H1 (cell line): ENCODE measurements around the gene CDKN2B. TPM values are rescaled to one million over a fixed set of nuclear protein-coding genes. Genes with fewer than 3 reads are reported as not detected.
"Not testable (repeated sequence)": the region's sequence is repeated elsewhere in the genome, so short reads cannot be mapped to it uniquely, and the experiment has no call there.

Experiments
- CTCF ChIA-PET: fragments of 300-600 bp; sonication (Branson Sonifier 250); formaldehyde crosslinking; loops from one replicate; lab custom pipeline; 2021; ENCODE audit not compliant: partially characterized antibody; lab: Charles Lee
- POLR2A ChIA-PET: fragments of 300-600 bp; sonication (Branson Sonifier 250); formaldehyde crosslinking; loops from one replicate; lab custom pipeline; 2021; ENCODE audit warnings: inconsistent platforms; ENCODE audit not compliant: partially characterized antibody; lab: Charles Lee
- DNase-seq, 2 experiments: peaks; one replicate each; pipeline versions ENCODE4 v3.0.0 to v3.0.0-alpha.2; 2010 to 2022; ENCODE audit warnings: low spot score in 2 of 2, low read depth in 1 of 2, mixed read lengths in 1 of 2
- FAIRE-seq: peaks from 2 replicates; lab custom pipeline; 2011; peaks lifted over from hg19 to GRCh38; lab: Jason Lieb, UNC
- H2AFZ ChIP-seq: 2 replicates; pipeline ENCODE4 v1.8.1; 2012; ENCODE audit warnings: low read length, inconsistent platforms
- H2AK5ac ChIP-seq: 2 replicates; pipeline ENCODE4 v1.6.1; 2013; ENCODE audit warnings: low read depth, low read length
- H2BK120ac ChIP-seq: replicated peaks from 2 replicates; pipeline ENCODE3; 2013; ENCODE audit warnings: low read depth, low read length, inconsistent platforms
- H2BK12ac ChIP-seq: 2 replicates; pipeline ENCODE4 v1.6.1; 2013; ENCODE audit warnings: low read depth, low read length
- H2BK15ac ChIP-seq: 2 replicates; pipeline ENCODE4 v1.6.1; 2013; ENCODE audit warnings: low read length
- H2BK20ac ChIP-seq: 2 replicates; pipeline ENCODE4 v1.6.1; 2013; ENCODE audit warnings: low read length
- H2BK5ac ChIP-seq: 2 replicates; pipeline ENCODE4 v1.6.1; 2013; ENCODE audit warnings: low read depth, low read length
- H3K14ac ChIP-seq: 2 replicates; pipeline ENCODE4 v1.6.1; 2013; ENCODE audit warnings: inconsistent platforms; ENCODE audit not compliant: insufficient read length
- H3K18ac ChIP-seq: 2 replicates; pipeline ENCODE4 v1.6.1; 2013; ENCODE audit warnings: low read length; ENCODE audit errors: extremely low read depth
- H3K23ac ChIP-seq: 2 replicates; pipeline ENCODE4 v1.6.1; 2013; ENCODE audit warnings: inconsistent platforms; ENCODE audit not compliant: insufficient read length
- H3K23me2 ChIP-seq: 2 replicates; pipeline ENCODE4 v1.6.1; 2013; ENCODE audit warnings: low read depth, low read length
- H3K27ac ChIP-seq: 2 replicates; pipeline ENCODE4 v1.6.1; 2011; ENCODE audit warnings: low read depth, low read length, inconsistent platforms
- H3K27me3 ChIP-seq, 4 experiments: replicated peaks in 1 of 4; 1 replicate in 1 of 4; 2 replicates in 3 of 4; pipeline versions ENCODE4 v1.6.1 to v1.8.1; 2011 to 2013; ENCODE audit warnings: low read length in 3 of 4, mild to moderate bottlenecking in 3 of 4, inconsistent platforms in 2 of 4, mixed read lengths in 2 of 4, moderate library complexity in 1 of 4; ENCODE audit not compliant: control insufficient read depth in 3 of 4, insufficient read depth in 3 of 4; ENCODE audit errors: extremely low read depth in 1 of 4
- H3K36me3 ChIP-seq, 4 experiments: 2 replicates each; pipeline versions ENCODE4 v1.6.1 to v1.8.1; 2011 to 2013; ENCODE audit warnings: mild to moderate bottlenecking in 4 of 4, low read length in 3 of 4, moderate library complexity in 2 of 4, control low read depth in 1 of 4, inconsistent platforms in 1 of 4; ENCODE audit not compliant: insufficient read depth in 4 of 4, control insufficient read depth in 2 of 4
- H3K4ac ChIP-seq: replicated peaks from 2 replicates; pipeline ENCODE3; 2013; ENCODE audit warnings: low read length, low read depth, mixed read lengths, inconsistent platforms; ENCODE audit not compliant: insufficient read length
- H3K4me1 ChIP-seq, 4 experiments: replicated peaks in 1 of 4; 1 replicate in 1 of 4; 2 replicates in 3 of 4; pipeline versions ENCODE4 v1.6.1 to v1.8.1; 2011 to 2013; ENCODE audit warnings: low read length in 3 of 4, inconsistent platforms in 2 of 4, mixed read lengths in 1 of 4; ENCODE audit not compliant: insufficient read depth in 4 of 4, control insufficient read depth in 3 of 4
- H3K4me2 ChIP-seq, 2 experiments: 2 replicates each; pipeline versions ENCODE4 v1.6.1 to v1.8.1; 2011 to 2013; ENCODE audit warnings: low read depth in 2 of 2, low read length in 2 of 2, control low read depth in 1 of 2, inconsistent platforms in 1 of 2, mild to moderate bottlenecking in 1 of 2; ENCODE audit not compliant: insufficient read depth in 1 of 2
- H3K4me3 ChIP-seq, 4 experiments: fragments of 200-600, 300-600 bp in 1 of 4; sonication (generic), shearing (Covaris generic), sonication (Bioruptor Twin) in 1 of 4; 2 replicates each; pipeline versions ENCODE4 v1.5.1 to v1.8.1; 2011 to 2016; ENCODE audit warnings: low read length in 4 of 4, low read depth in 3 of 4, control low read depth in 2 of 4, inconsistent platforms in 2 of 4, mild to moderate bottlenecking in 2 of 4, mixed read lengths in 1 of 4, moderate library complexity in 1 of 4; ENCODE audit not compliant: insufficient read depth in 2 of 4; ENCODE audit errors: extremely low read depth in 1 of 4
- H3K56ac ChIP-seq: replicated peaks from 2 replicates; pipeline ENCODE3; 2013; ENCODE audit warnings: low read depth, mild to moderate bottlenecking, mixed read lengths, low read length, inconsistent platforms; ENCODE audit not compliant: insufficient read length
- H3K79me1 ChIP-seq: 2 replicates; pipeline ENCODE4 v1.6.1; 2013; ENCODE audit warnings: low read depth, low read length, control low read depth
- H3K79me2 ChIP-seq, 2 experiments: 2 replicates each; pipeline versions ENCODE4 v1.6.1 to v1.8.1; 2012 to 2013; ENCODE audit warnings: low read length in 2 of 2, mild to moderate bottlenecking in 2 of 2, inconsistent platforms in 1 of 2; ENCODE audit not compliant: insufficient read depth in 2 of 2, control insufficient read depth in 1 of 2
- H3K9ac ChIP-seq, 4 experiments: replicated peaks in 1 of 4; 1 replicate in 1 of 4; 2 replicates in 3 of 4; pipeline versions ENCODE4 v1.6.1 to v1.8.1; 2011 to 2013; ENCODE audit warnings: low read depth in 3 of 4, low read length in 3 of 4, control low read depth in 2 of 4, mild to moderate bottlenecking in 2 of 4, moderate library complexity in 2 of 4, inconsistent platforms in 1 of 4; ENCODE audit errors: extremely low read depth in 1 of 4
- H3K9me3 ChIP-seq, 2 experiments: 2 replicates each; pipeline versions ENCODE4 v1.6.1 to v1.8.1; 2012 to 2013; ENCODE audit warnings: mild to moderate bottlenecking in 2 of 2, moderate library complexity in 2 of 2, control low read depth in 1 of 2, inconsistent platforms in 1 of 2, low read depth in 1 of 2, low read length in 1 of 2, mixed read lengths in 1 of 2; ENCODE audit not compliant: insufficient read depth in 2 of 2
- H4K20me1 ChIP-seq, 2 experiments: replicated peaks in 1 of 2; 2 replicates each; pipeline versions ENCODE3 to v1.8.1; 2011 to 2013; ENCODE audit warnings: inconsistent platforms in 2 of 2, low read length in 2 of 2, mild to moderate bottlenecking in 1 of 2; ENCODE audit not compliant: insufficient read depth in 2 of 2, control insufficient read depth in 1 of 2
- H4K5ac ChIP-seq: 2 replicates; pipeline ENCODE4 v1.6.1; 2013; ENCODE audit warnings: low read length, low read depth, mixed read lengths, inconsistent platforms; ENCODE audit not compliant: insufficient read length
- H4K8ac ChIP-seq: 2 replicates; pipeline ENCODE4 v1.8.0; 2013; ENCODE audit warnings: mild to moderate bottlenecking, moderate library complexity, low read length, inconsistent platforms; ENCODE audit not compliant: insufficient read depth; ENCODE audit errors: extremely low read depth
- H4K91ac ChIP-seq: replicated peaks from 2 replicates; pipeline ENCODE3; 2013; ENCODE audit warnings: low read length, mixed read lengths, inconsistent platforms; ENCODE audit not compliant: insufficient read length
- WGBS, 2 experiments: shearing (Covaris generic) in 1 of 2; methylation state at CpG; one replicate each; pipeline versions ENCODE4 v1.1.6 to v1.1.7; 2013 to 2015; ENCODE audit warnings: low lambda C conversion rate in 2 of 2, mixed read lengths in 2 of 2, inconsistent platforms in 1 of 2, low coverage in 1 of 2, missing lambda C conversion rate in 1 of 2; ENCODE audit not compliant: insufficient replicate concordance in 2 of 2, insufficient coverage in 1 of 2, insufficient read length in 1 of 2; ENCODE audit errors: extremely low coverage in 1 of 2, missing lambda C conversion rate in 1 of 2; 5-methylcytosine and 5-hydroxymethylcytosine counted together
- polyA plus RNA-seq, 7 experiments: library from polyadenylated mRNA; depleted of rRNA in 3 of 7; stranded (reverse) in 5 of 7; unstranded in 2 of 7; fragments of >200 nt in 5 of 7; fragments of 200-250 nt in 2 of 7; gene quantifications; 1 replicate in 5 of 7; 2 replicates in 1 of 7; 4 replicates in 1 of 7; pipeline versions ENCODE4 v1.2.1 to v1.2.3, GENCODE V29; 2011 to 2013; ENCODE audit warnings: missing spikeins in 2 of 7, mixed read lengths in 2 of 7
- total RNA-seq: library from RNA; stranded (reverse); fragmentation: NEBNext Ultra II Directional; extraction: Animal tissue kit (Norgen Biotek cat#: 25700); gene quantifications from 2 replicates; pipeline ENCODE4 v1.2.1, GENCODE V29; 2021

Gene CDKN2B
- total and polyA plus RNA-seq, 2 of the 8 experiments (the other 6 are each of a cell fraction or from before 2014, with no cell fraction given) = 0.20 to 0.88 TPM

GRCh38 chr9:22057972-22058371 lies 48.9 kb upstream of the CDKN2B start:
- POLR2A ChIA-PET = interaction anchor here (0.6 kb wide), 1 partner anchor 1498 kb away, joined by 3 read pairs; no protein-coding TSS in a partner anchor
- not testable (repeated sequence) for DNase-seq, H4K8ac ChIP-seq, H4K20me1 ChIP-seq, H4K91ac ChIP-seq, H3K14ac ChIP-seq, H2BK12ac ChIP-seq, H3K56ac ChIP-seq, H3K18ac ChIP-seq, H3K4me2 ChIP-seq, H3K27ac ChIP-seq, H2BK5ac ChIP-seq, H2BK15ac ChIP-seq, H3K4me3 ChIP-seq, H3K4me1 ChIP-seq, H2BK20ac ChIP-seq, H3K27me3 ChIP-seq, H3K9ac ChIP-seq, H3K79me2 ChIP-seq, H3K23ac ChIP-seq, H2AK5ac ChIP-seq, H3K4ac ChIP-seq, H2AFZ ChIP-seq, H3K9me3 ChIP-seq, FAIRE-seq, H3K79me1 ChIP-seq, H3K36me3 ChIP-seq, H3K23me2 ChIP-seq, H2BK120ac ChIP-seq, H4K5ac ChIP-seq
- 86% methylated on average over 6 of the region's 6 CpGs; no CpG with 5 or more reads in 1 of the 2 experiments for WGBS, 2 experiments
- CTCF ChIA-PET = interaction anchor here (0.7 to 2.1 kb wide), 3 partner anchors 19 to 186 kb away, joined by 3 to 10 read pairs (median 4); no protein-coding TSS in a partner anchor
